ENCODE results near the gene ZDHHC18. TPM values are rescaled to one million over a fixed set of nuclear protein-coding genes. Genes with fewer than 3 reads are reported as not detected.
"Not testable (repeated sequence)": the region's sequence is repeated elsewhere in the genome, so short reads cannot be mapped to it uniquely, and the experiment has no call there.

Gene ZDHHC18
- total RNA-seq, 4 donors from 2014 or later: 23.7 to 38.5 (median 31.4) TPM

- DNase-seq (ENCODE audit: low spot score in 2 of 2): no peak
- no peaks in the 10 kb centered on the region for H3K27me3 ChIP-seq
- H3K27ac ChIP-seq: no peak overlapping the region
- H3K9me3 ChIP-seq: no peaks in the 10 kb centered on the region
- peaks cover 16% of the 10 kb centered on the region for H3K4me1 ChIP-seq
- H3K4me3 ChIP-seq: no peak overlapping the region
- H3K36me3 ChIP-seq: peaks cover 67% of the 10 kb centered on the region
- TF ChIP-seq POLR2A (IDR thresholded peaks at IDR 0.05) (no peak), CTCF (IDR thresholded peaks at IDR 0.05) (no peak), POLR2AphosphoS5 (IDR thresholded peaks at IDR 0.05) (no peak), EP300 (IDR thresholded peaks at IDR 0.05) (no peak)
- WGBS: 74% methylated on average over 13 of the region's 13 CpGs
These were observed 18.1 kb downstream of the ZDHHC18 start for GRCh38 chr1:26844424-26845196.

GRCh38 chr1:26847826-26848225 lies 21.3 kb downstream of the ZDHHC18 start:
- Histone ChIP-seq H3K36me3 (peaks cover 69% of the 10 kb centered on the region), H3K4me1 (peaks cover 27% of the 10 kb centered on the region)
- H3K27me3 ChIP-seq; H3K4me3 ChIP-seq; H3K27ac ChIP-seq; DNase-seq (ENCODE audit: low spot score in 2 of 2); H3K9me3 ChIP-seq: not testable (repeated sequence)
- WGBS: 75% methylated on average over 6 of the region's 6 CpGs

DNA sequence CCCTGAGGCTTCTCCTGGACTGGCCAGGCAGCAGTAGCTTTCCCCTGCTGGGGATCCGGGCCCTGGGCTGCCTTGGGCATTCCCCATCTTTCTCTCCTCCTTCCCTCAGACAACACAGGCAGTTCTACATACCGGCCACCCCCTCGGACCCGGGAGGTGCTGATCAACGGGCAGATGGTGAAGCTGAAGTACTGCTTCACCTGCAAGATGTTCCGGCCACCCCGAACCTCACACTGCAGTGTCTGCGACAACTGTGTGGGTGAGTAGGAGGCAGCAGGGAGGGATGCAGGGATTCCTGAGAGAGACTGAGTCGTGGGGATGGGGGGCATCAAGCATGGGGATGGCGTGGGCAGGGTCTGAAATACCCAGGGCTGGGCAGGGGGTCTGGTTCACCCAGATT lies 22.0 kb downstream of the ZDHHC18 start:
- Histone ChIP-seq H3K4me3 (no peak overlapping the region), H3K4me1 (peaks cover 34% of the 10 kb centered on the region), H3K9me3 (no peaks in the 10 kb centered on the region), H3K36me3 (peaks cover 64% of the 10 kb centered on the region), H3K27me3 (no peaks in the 10 kb centered on the region), H3K27ac (peak overlapping the region; percentile 67)
- TF ChIP-seq POLR2A (IDR thresholded peaks at IDR 0.05): no peak
- TF ChIP-seq CTCF (IDR thresholded peaks at IDR 0.05): no peak
- TF ChIP-seq EP300 (IDR thresholded peaks at IDR 0.05): no peak
- TF ChIP-seq POLR2AphosphoS5 (IDR thresholded peaks at IDR 0.05): no peak
- no peak for DNase-seq (ENCODE audit: low spot score in 2 of 2)
- 87% methylated on average over 9 of the region's 10 CpGs for WGBS

- Histone ChIP-seq H3K27ac (peak overlapping the region; percentile 67), H3K36me3 (peaks cover 57% of the 10 kb centered on the region), H3K27me3 (no peaks in the 10 kb centered on the region), H3K4me1 (peaks cover 40% of the 10 kb centered on the region), H3K4me3 (no peak overlapping the region), H3K9me3 (no peaks in the 10 kb centered on the region)
- TF ChIP-seq EP300 (IDR thresholded peaks at IDR 0.05) (no peak), POLR2AphosphoS5 (IDR thresholded peaks at IDR 0.05) (no peak), CTCF (IDR thresholded peaks at IDR 0.05) (no peak), POLR2A (IDR thresholded peaks at IDR 0.05) (no peak)
- WGBS: 35% methylated on average over 9 of the region's 10 CpGs
- DNase-seq (ENCODE audit: low spot score in 2 of 2): no peak
These were observed 22.7 kb downstream of the ZDHHC18 start for GRCh38 chr1:26848941-26849774.

DNA sequence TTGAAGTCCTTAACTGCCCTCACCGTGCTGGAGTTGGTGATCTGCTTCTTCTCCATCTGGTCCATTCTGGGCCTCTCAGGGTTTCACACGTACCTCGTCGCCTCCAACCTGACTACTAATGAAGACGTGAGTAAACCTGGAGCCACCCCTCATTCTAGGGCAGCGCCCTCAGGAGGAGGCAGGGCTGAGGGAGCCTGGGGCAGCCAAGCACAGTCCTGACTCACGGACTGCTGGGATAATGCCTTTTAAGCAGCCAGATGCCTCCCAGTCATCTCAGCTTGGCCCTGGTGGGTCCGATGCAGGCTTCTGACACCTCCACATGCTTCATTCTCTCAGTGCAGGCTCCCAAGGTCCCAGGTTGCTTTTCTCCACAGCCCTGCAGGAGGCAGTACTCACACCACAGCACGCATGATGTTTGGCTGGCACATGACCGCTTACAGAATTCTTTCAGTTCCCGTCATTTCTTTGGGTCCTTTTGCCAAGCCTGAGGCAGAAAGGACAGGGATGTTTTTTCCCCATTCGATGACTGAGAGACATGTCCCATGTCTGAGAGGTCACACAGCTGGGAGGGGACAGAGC lies 24.7 kb downstream of the ZDHHC18 start:
- no peaks in the 10 kb centered on the region for H3K27me3 ChIP-seq
- H3K9me3 ChIP-seq: no peaks in the 10 kb centered on the region
- 60% methylated on average over 9 of the region's 12 CpGs for WGBS
- H3K27ac ChIP-seq: no peak overlapping the region
- peaks cover 59% of the 10 kb centered on the region for H3K4me1 ChIP-seq
- no peak for DNase-seq (ENCODE audit: low spot score in 2 of 2)
- H3K4me3 ChIP-seq: no peak overlapping the region
- peaks cover 55% of the 10 kb centered on the region for H3K36me3 ChIP-seq
- TF ChIP-seq EP300 (IDR thresholded peaks at IDR 0.05): no peak
- no peak for TF ChIP-seq CTCF (IDR thresholded peaks at IDR 0.05)
- TF ChIP-seq POLR2A (IDR thresholded peaks at IDR 0.05): no peak
- no peak for TF ChIP-seq POLR2AphosphoS5 (IDR thresholded peaks at IDR 0.05)

All from suprapubic skin (tissue), 4 donors.